Fibroblast of skin of scalp (primary cell): ENCODE results near the gene RCAN2.

Experiments used
- DNase-seq: peaks from one replicate; pipeline ENCODE4 v3.0.0-alpha.2; 2013

The RCAN2 gene

DNA sequence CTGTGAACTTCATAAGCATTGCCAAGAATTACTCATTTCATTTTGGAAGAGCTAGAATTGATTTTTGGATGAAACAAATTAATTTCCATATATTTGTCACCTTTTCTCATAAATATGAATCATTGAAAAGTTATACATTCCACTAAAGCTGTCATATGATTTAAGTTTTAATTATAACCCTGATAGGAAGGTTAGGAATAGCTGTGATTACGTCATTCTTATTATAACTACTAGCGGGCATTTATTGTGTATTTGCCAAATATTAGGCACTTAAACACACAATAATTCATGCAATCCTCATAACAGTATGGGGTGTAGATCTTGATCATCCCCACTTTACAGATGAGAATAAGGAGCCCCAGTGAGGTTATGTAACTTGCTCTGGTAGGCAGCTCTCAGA lies 243.1 kb downstream of the RCAN2 start:
- no peak for DNase-seq

DNA sequence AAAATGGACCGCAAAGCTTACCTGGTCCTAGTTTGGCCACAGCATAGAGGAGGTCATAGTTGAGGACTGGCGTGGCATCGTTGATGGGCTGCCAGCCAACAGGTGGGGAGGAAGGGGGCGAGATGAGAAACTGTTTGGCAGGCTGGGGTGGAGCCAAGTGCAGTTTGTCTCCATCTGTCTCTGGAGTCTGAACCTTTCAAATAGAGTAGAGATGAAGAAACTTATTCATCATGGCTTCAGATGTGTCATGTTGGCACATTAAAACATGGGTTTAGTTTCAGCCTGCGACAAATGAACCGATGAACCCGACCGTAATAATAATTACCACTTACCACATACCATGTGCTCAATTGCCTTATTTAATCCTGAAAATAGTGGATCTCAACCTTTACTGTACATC lies 244.5 kb downstream of the RCAN2 start:
- DNase-seq, result no peak

DNA sequence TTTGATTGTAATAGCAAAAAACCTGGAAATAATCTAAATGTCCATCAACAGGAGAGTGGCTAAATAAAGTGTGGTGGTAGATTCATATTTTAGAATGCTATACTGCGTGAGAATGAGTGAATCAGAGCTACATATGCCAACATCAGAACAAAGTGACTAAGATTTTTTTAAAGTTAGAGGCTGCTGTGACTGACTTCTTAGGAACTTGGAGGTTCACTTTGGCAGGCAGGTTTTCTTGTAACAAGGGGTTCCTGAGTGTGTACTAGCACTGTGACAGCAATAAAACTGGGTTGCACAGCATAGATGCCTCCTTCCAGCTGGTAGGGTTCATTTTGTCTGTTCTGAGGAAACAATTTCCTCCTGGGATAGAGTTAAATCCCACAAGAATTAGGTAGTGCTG lies 245.2 kb downstream of the RCAN2 start:
- DNase-seq, result no peak

DNA sequence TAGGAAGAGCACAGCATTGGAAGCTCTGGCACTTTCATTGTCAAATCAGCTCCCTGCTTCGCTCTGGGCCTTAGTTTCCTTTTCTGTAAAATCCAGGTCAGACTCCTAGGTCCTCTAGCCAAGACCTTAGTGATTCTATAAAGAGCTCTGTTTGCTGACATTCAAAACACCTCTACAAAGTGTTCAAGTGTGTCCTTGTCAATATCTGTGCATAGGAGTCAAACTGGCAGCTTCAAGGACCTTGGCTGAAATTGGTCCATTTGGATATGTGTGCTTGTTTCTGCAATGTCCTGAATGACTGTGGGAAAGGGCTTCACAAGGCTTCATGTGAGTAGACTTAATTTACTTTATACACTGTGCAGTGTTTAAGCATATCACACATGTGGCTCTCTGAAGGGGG lies 246.6 kb downstream of the RCAN2 start:
- DNase-seq, result no peak

DNA sequence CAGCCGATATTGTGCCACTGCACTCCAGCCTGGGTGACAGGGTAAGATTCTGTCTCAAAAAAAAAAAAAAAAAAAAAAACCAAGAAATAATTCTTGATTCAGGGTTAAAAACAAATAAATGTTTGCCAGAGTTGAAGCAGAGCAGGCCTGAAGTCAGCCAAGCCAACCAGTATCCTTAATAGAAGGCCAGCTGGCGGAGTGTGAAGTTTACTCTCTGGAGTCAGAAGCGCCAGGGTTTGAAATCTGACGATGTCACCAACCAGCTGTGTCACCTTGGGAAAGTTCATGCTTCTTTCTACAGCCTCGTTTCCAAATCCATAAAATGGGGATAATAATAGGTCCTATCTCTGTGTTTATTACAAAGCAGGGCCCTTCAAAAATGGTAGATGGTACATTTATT lies 247.5 kb downstream of the RCAN2 start:
- no peak for DNase-seq

- no peak for DNase-seq
Observed at GRCh38 chr6:46242921-46243320, 248.3 kb downstream of the RCAN2 start.

GRCh38 chr6:46240866-46241565 lies 250.2 kb downstream of the RCAN2 start:
- no peak for DNase-seq

GRCh38 chr6:46236752-46237151 lies 254.5 kb downstream of the RCAN2 start:
- DNase-seq, result no peak

GRCh38 chr6:46235242-46235641 lies 256.0 kb downstream of the RCAN2 start:
- DNase-seq, result no peak

DNA sequence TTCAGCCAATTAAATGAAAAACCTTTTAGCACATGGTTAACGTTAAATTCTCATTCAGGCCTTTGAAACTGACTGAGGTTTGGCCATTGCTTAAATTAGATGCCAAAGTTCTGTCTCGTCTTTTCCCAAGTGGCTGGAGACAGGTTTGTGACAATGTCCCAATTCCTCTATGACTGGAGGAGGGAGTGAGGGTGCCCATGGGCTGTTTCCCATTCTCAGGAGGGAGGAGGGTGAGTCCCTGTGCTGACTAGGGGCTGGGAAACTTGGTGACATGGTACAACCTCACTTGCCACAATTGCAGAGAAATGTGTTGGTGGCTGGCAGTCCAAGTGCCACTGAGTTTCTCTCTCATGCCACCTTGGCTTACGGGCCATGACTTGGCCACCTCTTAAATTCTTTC lies 256.5 kb downstream of the RCAN2 start:
- DNase-seq, result no peak

DNA sequence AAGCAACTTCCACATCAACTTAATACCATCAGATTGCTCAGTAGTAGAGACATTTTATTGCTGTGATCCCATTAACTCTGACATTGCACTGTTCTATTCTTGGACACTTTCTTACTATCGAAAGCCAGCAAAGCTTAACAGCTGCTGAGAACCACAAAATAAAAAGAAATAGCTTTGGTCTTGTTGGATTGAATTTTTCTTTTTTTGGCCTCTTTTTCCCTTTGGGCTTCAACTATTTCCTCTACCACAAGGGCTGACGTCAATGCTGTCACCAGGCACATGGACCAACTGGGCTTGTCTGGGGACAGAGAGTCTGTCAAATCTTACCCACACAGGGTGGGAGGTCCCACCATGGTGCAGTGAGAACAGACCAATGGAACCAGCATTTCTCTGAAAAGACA lies 257.1 kb downstream of the RCAN2 start:
- DNase-seq, result no peak

GRCh38 chr6:46233129-46233528 lies 258.1 kb downstream of the RCAN2 start:
- no peak for DNase-seq

GRCh38 chr6:46222286-46222685 lies 269.0 kb downstream of the RCAN2 start:
- no peak for DNase-seq

GRCh38 chr6:46221222-46221793 lies 269.9 kb downstream of the RCAN2 start:
- peak; percentile 40 for DNase-seq

DNA sequence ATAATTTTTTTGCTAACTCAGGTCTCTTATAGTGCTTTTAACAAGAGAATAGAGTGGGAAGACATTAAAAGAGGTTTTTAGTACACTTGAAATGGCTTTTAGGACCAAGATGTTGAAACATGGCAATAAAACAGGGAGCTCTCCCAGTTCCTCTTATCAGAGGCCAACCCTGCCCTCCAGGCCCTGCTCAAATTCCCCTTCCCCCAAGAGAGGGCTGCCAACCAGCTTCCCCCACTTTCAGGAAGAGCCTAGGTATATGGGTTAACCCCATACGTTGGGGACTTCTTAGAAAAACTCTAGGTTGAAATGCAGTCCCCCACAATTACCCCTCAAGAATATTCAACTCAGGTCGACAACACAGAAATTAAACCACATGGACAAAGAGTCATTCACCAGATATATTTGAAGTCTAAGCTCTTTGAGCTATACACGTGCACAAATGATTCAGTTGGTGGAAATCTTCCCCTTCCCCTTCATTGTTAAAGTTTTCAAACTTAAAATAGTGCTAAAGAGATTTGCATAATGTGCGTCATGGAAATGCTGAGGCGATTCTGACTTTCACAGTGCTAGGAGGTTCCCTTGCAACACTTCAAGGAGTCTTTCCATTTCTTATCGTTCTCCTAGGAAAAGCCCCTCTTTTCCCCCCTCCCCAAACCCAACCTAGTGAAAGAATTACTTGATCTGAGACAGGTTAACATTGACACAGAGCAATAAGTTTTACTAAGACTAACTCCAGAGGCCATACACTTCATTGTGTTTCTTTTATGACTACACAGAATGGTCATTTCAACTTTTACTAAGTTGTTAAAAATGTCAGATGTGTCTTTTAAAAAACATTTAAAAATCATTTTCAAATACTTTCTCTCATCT lies 270.7 kb downstream of the RCAN2 start:
- no peak for DNase-seq

DNA sequence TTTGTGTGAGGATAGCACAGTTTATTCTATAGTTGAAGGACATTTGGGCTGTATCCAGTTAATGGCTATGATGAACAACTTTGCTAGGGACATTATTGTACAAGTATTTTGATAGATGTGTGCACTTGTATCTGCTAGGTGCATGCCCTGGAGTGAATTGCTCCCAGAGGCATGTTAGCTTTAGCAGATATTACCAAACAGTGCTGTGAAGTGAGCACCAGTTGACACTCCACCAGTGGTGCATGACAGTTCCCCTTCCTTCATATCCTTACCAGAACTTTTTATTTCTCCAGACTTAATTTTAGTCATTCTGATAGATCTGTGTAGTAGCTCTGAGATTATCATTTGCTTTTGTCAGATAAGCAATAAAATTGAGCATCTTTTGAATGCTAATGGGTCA lies 271.6 kb downstream of the RCAN2 start:
- DNase-seq, result no peak

DNA sequence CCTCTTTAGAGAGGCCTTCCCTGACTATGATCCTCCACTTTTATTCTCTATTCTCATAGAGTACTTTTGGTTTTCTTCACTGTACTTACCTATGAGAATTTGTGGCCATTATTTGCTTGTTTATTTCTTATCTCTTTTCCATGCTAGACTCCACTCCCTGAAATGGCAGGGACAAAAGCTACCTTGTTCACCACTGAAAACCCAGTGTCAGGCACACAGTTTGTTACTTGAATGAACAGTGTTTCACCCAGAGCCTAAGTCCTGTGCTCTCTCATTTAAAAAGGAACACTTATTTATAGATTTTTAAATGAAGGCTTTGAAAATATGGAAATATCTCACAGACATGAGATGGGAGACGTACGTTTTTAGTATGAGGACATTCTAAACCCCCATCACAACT lies 272.8 kb downstream of the RCAN2 start:
- no peak for DNase-seq

DNA sequence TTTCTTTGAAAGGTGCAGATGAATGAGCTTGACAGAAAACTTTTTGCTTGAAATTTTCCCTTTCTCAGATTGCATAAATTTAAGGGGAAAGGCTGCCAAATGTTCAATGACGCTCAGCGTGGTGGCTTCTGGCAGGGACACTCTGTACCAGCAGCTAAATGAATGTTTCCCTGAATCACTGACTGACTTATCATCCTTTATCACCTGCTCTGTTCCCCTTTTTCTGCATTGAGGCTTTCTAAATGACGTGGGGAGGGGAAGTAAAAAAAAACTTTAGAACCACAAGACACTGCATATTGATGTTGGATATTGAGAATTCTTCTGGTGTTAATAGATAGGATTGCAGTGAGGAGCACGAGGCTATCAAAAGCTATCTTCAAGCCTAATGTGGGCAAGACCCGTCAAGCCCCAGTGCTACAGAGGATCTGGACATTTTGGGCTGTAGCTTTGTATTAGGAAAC lies 273.5 kb downstream of the RCAN2 start:
- no peak for DNase-seq

- DNase-seq, result no peak
Observed at GRCh38 chr6:46216879-46217278, 274.4 kb downstream of the RCAN2 start.

GRCh38 chr6:46215777-46216176 lies 275.5 kb downstream of the RCAN2 start:
- DNase-seq, result no peak

GRCh38 chr6:46215213-46215612 lies 276.0 kb downstream of the RCAN2 start:
- DNase-seq, result no peak

DNA sequence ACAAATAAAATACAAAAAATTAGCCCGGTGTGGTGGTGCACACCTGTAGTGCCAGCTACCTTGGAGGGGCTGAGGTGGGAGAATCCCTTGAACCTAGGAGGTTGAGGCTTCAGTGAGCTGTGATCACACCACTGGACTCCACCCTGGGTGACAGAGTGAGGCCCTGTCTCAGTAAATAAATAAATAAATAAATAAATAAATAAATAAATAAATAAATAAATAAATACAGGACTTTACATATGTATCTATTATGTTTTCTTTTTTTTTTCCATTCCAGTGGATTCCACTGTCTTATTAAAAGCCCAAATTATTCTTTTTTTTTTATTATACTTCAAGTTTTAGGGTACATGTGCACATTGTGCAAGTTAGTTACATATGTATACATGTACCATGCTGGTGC lies 279.3 kb downstream of the RCAN2 start:
- DNase-seq, result no peak

- no peak for DNase-seq
Observed at GRCh38 chr6:46210294-46210693, 281.0 kb downstream of the RCAN2 start.

DNA sequence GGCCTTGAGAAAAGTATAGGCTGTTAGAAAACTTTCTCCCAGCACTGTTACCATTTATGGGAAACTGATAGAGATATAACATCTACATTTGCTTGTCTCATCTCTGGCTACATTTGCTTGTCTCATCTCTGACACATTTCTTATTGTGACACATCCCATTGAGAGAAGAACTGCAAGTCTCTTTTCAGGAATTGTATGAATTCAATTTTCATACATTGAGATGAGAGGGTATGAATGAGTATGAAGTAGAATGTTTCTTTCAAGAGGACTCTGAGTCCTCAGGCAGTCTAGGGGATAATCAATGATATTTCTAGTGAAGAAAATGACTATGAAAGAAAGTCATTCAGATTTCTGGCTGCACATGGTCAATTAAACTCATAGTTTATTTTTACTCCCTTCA lies 282.9 kb downstream of the RCAN2 start:
- no peak for DNase-seq
